RKO (cell line): ENCODE data around the gene WTAP.
"Not testable (repeated sequence)": the region's sequence is repeated elsewhere in the genome, so short reads cannot be mapped to it uniquely, and the experiment has no call there.

Experiments used
- DNase-seq: peaks from one replicate; pipeline ENCODE4 v3.0.0-alpha.2; 2016; ENCODE audit warnings: low spot score

WTAP gene

GRCh38 chr6:159729598-159730331 is 2.5 kb downstream of the WTAP start:
- DNase-seq, result peak; percentile 41

DNA sequence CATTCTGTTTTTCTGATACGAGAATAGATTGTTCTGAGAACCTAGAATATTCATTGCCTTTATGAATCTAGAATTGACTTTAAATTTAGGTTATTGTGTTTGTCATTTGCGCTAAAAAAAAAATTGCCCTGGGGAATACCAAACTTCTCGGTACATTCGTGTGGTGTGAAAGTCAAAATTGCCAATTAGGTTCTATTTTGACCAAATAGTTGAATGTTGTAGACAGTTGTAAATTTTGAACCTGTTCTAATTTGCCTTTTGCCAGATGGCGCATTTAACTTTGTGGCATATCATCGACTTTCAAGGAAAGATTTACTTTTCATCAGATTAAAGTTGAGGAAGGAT is 3.0 kb downstream of the WTAP start:
- DNase-seq, result no peak

- DNase-seq, result not testable (repeated sequence)
Measured at GRCh38 chr6:159732550-159732949, 5.2 kb downstream of the WTAP start.

- not testable (repeated sequence) for DNase-seq
Measured at GRCh38 chr6:159733395-159733794, 6.1 kb downstream of the WTAP start.

DNA sequence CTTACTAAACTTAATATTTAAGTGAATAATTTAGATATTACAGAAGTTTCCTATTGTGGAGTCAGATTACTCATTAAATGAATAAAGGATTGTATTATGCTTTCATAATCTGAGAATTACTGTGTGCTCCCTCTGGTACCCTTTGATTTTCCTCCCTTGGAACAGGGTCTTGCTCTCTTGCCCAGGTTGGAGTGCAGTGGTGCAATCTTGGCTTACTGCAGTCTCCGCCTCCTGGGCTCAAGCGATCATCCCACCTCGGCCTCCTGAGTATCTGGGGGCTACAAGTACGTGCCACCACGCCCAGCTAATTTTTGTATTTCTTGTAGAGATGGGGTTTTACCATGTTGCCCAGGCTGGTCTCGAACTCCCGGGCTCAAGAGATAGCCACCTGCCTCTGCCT is 9.6 kb downstream of the WTAP start:
- no peak for DNase-seq

- no peak for DNase-seq
Measured at GRCh38 chr6:159739341-159739740, 12.0 kb downstream of the WTAP start.

DNA sequence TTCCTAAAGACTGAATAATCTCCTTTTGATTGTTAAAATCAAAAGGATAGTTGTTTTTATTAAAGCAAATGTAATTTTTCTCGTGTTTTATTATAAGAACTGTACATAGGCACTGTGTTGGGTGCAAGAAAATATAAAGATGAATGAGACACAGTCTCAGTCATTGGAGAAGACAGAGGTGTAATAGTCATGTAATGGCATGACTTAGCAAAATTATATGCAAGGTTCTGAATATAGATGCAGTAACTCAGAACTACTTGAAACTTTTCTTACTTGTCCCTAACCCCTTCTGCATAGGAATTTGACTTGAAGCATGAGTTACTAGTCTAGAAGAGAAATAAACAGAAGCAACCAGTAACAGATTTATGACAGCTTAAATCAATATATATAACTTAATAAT is 14.9 kb downstream of the WTAP start:
- no peak for DNase-seq

DNA sequence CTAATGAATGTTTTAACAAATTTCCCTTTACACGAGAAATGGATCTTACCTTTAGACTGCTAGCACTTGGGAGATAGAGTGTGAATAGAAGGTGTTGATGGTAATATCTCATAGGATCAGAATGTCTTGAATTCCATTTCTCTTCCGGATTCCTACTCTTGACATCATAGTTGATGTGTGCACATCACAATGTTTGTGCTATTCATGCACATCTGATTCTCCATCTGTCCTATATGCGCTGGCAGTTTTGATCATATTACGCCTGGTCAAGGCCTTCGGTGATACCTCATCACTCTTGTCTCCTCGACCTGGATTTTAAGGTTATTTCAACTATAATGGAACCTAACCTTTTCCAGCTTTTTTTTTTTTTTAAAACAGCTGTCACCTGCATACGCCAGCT is 17.8 kb downstream of the WTAP start:
- no peak for DNase-seq

DNA sequence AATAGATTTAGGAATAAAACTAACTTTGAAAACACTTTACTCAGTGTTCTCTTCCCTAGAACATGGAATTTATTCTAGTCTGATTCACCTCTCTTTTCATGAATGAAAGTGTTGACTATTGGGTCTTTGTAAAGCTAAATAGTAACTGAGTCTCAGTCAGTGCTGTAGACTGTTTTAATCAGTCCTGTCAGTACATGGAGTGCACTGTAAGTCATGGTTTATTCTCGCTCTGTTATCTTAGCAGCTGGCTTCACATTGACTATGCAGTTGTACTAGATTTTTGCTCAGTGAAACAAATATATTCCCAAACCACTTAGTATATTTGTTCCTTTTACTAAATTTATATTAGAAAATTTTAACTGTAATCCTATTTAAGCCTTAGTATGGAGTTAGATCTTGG is 19.5 kb downstream of the WTAP start:
- DNase-seq, result no peak

DNA sequence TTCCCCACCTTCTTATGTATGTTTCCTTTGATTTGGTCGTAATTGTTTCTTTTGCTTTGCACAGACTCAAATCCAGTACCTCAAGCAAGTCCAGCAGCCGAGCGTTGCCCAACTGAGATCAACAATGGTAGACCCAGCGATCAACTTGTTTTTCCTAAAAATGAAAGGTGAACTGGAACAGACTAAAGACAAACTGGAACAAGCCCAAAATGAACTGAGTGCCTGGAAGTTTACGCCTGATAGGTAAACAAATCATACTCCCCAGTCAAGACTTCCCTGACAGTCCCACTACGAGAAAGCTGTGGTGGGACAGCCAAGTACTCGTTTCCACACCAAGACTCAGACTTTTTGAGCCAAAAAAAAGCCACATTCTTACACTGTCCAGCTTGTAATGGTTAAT is 20.8 kb downstream of the WTAP start:
- DNase-seq, result not testable (repeated sequence)

- no peak for DNase-seq
Measured at GRCh38 chr6:159751448-159751847, 24.1 kb downstream of the WTAP start.

GRCh38 chr6:159753081-159753872 is 26.0 kb downstream of the WTAP start:
- DNase-seq, result no peak

- DNase-seq, result no peak
Measured at GRCh38 chr6:159754401-159754800, 27.1 kb downstream of the WTAP start.

GRCh38 chr6:159754959-159755914 is 27.9 kb downstream of the WTAP start:
- no peak for DNase-seq

DNA sequence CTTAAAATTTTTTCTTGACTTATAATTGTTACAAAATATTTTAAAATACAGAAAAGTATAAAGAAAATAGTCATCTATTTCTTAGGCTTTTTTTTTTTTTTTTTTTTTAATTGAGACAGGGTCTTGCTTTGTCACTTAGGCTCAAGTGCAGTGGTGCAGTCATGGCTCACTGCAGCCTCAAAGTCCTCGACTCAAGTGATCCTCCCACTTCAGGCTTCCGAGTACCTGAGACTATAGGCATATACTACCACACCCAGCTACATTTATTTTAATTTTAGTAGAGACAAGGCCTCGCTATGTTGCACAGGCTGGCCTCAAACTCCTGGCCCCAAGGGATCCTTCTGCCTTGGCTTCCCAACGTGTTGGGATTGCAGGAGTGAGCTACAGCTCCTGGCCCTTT is 29.2 kb downstream of the WTAP start:
- no peak for DNase-seq

GRCh38 chr6:159758031-159759001 is 31.0 kb downstream of the WTAP start:
- peak; percentile 66 for DNase-seq

- DNase-seq, result peak; percentile 14
Measured at GRCh38 chr6:159759645-159760044, 32.3 kb downstream of the WTAP start.

- DNase-seq, result peak; percentile 50
Measured at GRCh38 chr6:159760602-159761057, 33.3 kb downstream of the WTAP start.

DNA sequence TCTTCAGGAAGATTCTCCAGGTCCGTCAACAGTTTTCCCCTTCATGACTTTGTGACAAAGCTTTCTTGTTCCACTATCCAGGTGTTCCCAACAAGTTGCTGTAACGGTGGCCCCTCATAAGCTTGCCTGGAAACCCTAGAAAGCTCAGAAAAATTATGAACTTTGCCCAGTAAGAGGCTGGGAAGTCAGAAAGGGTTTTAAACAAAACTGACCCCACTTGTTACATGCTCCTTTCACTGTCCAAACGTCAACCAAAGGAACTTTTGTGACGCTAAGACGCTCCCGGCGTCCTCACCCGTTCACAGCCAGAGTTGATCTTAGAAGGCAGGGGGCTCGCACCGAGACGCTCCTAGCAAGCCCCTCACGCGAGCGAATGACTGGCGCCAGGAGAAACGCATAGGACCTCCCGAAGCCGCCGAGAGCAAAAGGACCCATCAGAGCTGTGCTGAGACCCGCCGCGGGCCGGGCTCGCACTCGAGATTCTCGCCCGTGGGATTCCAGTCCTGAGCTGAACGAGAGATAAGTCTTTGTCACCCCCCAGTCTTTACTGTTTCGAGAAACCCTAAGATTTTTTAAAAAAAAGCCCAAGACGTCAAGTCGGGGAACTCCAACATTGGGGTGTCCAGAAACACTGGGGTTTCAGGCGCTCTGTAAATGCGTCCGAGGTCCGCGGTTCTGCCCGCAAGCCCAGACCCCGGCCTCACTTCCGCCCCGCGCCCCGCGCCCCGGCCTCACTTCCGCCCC is 34.0 kb downstream of the WTAP start:
- DNase-seq, result peak; percentile 35
